ENCODE measurements around the gene TM7SF2.

DNA sequence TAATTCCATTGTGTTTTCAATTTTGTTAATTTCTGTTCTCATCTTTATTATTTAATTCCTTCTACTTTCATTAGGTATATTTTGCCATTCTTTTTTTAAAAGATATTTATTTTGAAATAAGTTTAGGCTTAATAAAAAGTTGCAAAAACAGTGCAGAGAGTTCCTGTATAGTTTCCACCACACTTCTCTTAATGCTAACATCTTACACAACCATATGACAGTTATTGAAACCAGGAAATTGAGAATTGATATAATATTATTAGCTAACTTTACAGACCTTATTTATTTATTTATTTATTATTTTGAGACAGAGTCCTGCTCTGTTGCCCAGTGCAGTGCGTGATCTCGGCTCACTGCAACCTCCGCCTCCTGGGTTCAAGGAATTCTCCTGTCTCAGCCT lies 44.6 kb downstream of the TM7SF2 start:
- no peak for TF ChIP-seq CTCF (optimal IDR thresholded peaks at IDR 0.05 in 1 of 3, IDR thresholded peaks at IDR 0.05 in 1 of 3, conservative IDR thresholded peaks at IDR 0.05 in 1 of 3; ENCODE audit: extremely low read depth in 1 of 3, insufficient read depth in 2 of 3, low read length in 3 of 3)
- no peak for TF ChIP-seq EZH2 (IDR thresholded peaks at IDR 0.05; ENCODE audit: low read length)
